ENCODE measurements around the gene SMTNL1.
A peak's percentile ranks its signal among the peaks of the same experiment; 100 is the strongest.
"Not testable (repeated sequence)": the region's sequence is repeated elsewhere in the genome, so short reads cannot be mapped to it uniquely, and the experiment has no call there.

Gene SMTNL1

DNA sequence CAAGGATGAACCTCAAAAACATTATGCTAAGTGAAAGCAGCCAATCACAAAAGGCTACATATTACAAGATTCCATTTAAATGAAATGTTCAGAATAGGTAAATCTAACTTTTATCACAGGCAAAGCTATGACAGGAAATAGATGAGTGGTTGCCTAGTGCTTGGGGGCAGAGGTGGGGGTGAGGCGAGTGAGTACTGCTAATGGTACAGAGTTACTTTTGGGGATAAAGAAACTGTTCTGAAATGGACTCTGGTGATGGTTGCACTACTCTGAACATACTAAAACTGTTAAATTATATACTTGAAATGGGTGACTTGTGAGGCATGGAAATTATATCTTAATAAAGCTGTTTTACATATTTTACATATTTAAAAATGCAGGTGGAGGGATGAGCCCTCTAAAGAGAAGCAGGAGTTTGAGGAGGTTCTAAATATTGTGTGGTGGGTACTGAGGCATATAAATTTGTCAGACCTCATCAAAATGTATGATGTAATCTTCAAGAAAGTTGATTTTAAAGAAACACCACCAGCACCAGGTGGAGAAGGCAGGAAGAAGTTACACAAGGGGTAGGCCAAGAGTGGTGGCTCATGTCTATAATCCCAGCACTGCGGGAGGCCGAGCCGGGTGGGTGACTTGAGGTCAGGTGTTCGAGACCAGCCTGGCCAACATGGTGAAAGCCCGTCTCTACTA is 25.5 kb upstream of the SMTNL1 start:
- no peak for ATAC-seq

DNA sequence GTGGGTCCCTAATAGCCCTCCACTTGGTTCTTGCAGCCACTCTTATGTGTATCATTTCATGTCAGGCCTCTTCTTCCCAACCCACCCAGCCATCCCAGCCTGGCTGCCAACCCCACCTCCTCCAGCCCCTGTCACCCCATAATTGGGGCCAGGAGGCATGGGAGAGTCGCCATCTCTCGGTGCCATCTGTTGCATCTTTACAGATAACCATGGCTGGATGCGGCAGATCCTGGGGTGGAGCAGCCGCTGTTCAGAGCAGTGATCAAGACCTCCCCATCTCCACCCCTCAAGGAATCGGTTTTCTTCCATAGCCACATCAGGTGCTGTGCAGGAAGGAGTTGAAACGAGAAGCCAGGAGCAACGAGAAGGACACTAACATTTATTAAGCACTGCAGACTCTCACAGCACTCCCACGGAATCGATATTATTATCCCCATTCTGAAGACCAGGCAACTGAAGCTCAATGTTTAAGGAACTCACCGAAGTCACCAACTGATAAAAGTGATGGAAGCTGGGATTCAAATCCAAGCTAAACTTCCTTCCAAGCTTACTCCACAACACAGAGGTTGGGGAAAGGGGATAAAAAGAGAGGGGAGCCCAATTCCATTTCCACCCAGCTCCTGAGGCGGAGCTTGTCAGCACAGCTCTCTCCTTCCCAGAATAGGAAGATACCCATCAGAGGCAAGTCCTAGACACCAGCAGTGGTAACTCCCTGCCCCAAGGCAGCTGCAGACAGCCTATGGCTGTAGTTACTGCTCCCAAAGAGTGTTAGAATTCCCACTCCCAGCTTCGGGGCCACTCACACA is 24.5 kb upstream of the SMTNL1 start:
- no peak for ATAC-seq

- ATAC-seq = no peak
Measured at GRCh38 chr11:57513452-57513795, 24.0 kb upstream of the SMTNL1 start.

- ATAC-seq = peak; percentile 32 to 39
Measured at GRCh38 chr11:57513911-57514537, 23.4 kb upstream of the SMTNL1 start.

DNA sequence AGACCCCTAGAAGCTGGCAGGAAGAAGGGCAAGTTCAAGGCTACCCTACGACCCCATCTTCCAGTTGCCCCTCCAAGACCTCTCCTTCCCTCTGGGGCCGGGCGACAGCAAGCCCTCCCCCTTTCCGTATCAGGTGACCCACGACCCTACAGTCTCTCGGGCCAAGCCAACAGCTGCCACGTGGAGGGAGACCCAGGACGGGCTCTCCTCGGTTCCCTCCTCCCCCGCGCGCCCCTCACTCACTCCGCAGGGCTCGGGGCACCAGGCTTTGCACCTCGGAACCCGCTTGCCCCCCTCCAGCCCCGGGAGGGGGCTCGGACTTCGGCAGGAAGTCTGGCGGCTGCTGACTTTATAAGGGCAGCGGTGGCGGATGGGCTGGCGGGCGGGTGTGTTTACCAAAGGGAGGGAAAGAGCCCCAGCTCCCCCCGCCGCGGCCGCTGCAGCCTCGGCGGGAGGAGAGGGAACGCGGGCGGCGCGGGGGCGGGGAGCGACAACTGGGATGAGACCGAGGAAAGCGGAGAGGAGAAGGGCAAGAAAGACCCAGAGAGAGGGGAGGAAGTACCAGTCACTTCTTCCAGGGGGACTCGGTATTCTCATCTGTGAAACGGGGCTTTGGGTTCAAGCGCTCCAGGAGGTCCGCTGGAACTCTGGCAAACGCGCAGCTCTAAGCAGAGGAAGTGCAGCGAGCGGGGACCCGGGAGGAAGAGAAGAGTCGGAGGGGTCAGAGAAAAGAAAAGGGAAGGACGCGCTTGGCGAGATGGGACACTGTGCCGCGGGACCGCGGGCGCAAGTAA is 22.7 kb upstream of the SMTNL1 start:
- ATAC-seq = peak; percentile 44 to 51

GRCh38 chr11:57515332-57516060 is 21.9 kb upstream of the SMTNL1 start, which contains the start of gene SLC43A1:
Gene SLC43A1, minus strand, starts transcription at chr11:57515702. Its CDS starts 1,591 bp downstream, at chr11:57514111.
- ATAC-seq = peak; percentile 34 to 41

DNA sequence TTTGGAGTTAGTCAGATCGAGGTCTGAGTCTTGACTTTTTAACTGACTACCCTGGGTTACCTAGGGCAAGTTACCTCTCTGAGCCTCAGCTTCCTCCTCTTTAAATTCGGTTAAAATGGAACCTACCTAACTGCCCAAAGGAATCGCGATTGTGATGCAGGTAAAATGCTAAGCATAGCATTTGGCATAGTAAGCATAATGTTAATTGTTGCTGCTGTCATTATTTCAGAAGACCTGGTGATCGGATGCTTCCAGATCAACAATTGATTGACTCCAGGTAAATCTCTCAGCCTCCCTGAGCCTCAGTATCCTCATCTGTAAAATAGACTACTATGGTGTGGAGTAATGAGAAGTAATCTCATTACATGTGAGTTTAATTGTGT is 21.3 kb upstream of the SMTNL1 start:
- ATAC-seq = no peak

DNA sequence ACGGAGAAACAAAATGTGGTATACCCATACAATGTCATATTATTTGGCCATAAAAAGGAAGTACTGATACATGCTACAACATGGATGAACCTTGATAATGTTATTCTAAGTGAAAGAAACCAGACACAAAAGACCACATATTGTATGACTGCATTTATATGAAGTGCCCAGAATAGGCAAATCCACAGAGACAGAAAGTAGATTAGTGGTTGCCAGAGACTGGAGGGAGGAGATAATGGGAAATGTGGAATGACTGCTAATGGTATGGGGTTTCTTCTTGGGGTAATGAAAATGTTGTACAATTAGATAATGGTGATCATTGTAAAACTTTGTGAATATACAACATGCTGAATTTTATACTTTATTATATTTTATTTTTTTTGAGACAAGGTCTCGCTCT is 16.3 kb upstream of the SMTNL1 start:
- no peak for ATAC-seq

GRCh38 chr11:57523419-57523818 is 14.0 kb upstream of the SMTNL1 start:
- no peak for ATAC-seq

DNA sequence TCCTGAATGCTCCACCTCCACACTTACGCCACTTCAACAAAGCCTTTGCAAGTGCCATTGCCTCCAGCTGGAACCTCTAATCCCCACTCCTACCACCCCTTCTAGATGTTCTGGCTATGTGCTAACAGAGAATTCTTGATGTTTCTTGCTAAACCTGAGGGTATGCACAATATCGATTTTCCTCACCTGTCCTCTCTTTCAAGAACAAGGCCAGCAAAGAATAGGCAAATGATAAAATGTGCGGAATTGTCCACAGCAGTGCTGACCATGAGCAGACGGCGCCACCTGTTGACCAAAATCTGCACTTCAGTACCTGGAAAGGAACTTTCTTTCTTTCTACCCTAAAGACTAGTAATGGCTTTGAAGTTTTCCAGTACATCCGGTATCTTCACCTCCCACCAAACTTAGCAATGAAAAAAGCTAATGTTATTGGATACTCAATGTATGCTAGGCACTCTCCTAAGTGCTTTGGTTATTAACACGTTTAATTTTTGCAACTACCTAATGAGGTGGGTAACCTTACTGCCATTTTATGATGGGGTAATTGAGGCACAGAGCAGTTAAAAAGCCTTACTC is 10.3 kb upstream of the SMTNL1 start:
- no peak for ATAC-seq

DNA sequence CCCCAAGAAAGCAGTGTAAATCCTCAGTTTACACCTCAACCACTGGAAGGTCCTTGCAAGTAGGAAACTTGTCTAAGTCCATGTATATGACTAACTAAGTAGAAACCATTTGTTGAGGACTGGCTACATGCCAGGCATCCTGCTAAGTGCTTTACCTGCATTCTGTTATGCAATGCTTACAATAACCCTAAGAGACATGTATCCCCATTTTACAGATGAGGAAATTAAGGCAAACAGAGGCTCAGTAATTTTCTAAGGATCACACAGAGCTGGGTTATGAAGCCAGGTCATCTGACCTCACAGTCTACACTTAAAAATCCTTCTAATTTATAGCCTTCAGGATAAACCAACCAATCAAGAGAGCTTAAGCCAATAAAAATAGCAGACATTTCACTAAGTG is 8.4 kb upstream of the SMTNL1 start:
- no peak for ATAC-seq

- ATAC-seq = no peak
Measured at GRCh38 chr11:57530215-57530595, 7.2 kb upstream of the SMTNL1 start.

- ATAC-seq = peak; percentile 99
Measured at GRCh38 chr11:57530596-57531507, 6.5 kb upstream of the SMTNL1 start, which contains the start of gene TIMM10. Gene TIMM10, minus strand, starts transcription at chr11:57530754. Its CDS starts 565 bp downstream, at chr11:57530189.

DNA sequence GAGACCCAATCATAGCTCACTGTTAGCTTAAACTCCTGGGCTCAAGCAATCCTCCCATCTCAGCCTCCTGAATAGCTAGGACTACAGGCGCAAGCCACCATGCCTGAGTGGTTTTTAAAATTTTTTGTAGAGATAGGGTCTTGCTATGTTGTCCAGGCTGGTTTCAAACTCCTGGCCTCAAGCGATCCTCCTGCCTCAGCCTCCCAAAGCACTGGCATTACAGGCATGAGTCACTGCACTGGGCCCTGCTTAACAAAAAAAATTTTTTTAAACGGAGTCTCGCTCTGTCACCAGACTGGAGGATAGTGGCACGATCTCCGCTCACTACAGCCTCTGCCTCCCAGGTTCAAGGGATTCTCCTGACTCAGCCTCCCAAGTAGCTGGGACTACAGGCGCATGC is 2.9 kb upstream of the SMTNL1 start:
- not testable (repeated sequence) for ATAC-seq

- no peak for ATAC-seq
Measured at GRCh38 chr11:57539342-57539741, 1.9 kb downstream of the SMTNL1 start.

DNA sequence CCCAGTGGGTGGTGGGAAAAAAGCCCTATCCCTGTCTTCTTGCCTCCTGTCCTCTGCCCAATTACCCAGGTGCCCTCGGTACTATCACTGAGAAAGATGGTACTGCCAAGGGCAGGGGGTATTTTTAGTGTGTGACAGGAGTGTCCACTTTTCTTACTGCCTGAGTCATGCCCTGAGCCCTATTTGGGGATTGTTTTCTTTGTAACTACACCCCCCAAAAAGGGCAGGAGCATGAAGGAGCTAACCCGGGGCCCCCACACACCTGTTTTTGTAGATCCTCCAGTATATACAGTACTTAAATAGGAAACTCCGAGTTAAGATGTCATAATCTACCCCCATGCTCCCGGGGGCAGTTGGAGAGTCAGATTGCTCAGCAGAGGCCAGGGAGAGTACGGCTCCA is 3.8 kb downstream of the SMTNL1 start:
- ATAC-seq = no peak

GRCh38 chr11:57542582-57542981 is 5.2 kb downstream of the SMTNL1 start:
- no peak for ATAC-seq

GRCh38 chr11:57543593-57543992 is 6.2 kb downstream of the SMTNL1 start:
- ATAC-seq = no peak

- ATAC-seq = no peak
Measured at GRCh38 chr11:57544566-57544965, 7.2 kb downstream of the SMTNL1 start.

DNA sequence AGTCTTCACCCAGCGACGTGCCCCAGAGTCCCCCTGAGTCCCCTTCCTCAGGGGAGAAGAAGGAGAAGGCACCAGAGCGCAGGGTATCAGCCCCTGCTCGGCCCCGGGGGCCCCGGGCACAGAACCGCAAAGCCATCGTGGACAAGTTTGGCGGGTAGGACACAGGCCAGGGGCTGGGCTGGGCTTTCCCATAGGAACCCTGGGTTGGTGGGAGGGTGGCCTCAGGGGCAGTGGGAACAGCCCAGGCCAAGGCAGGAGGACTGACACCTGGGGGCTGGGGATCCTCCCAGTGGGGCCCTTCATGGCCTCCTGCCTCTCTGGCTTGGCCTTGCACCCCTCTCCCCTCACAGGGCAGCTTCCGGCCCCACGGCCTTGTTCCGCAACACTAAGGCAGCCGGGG is 8.5 kb downstream of the SMTNL1 start:
- ATAC-seq = no peak

- no peak for ATAC-seq
Measured at GRCh38 chr11:57546451-57546850, 9.1 kb downstream of the SMTNL1 start.
